Loucy (cell line): ENCODE results near the gene POLR3GL.

Experiments
- H2AFZ ChIP-seq: fragments of 200-600 bp; sonication (generic); 2 replicates; pipeline ENCODE4 v1.6.0; 2016; ENCODE audit warnings: antibody characterized with exemption, mild to moderate bottlenecking, low read length, moderate library complexity
- H3F3A ChIP-seq: fragments of 200-600 bp; 2 replicates; pipeline ENCODE4 v1.6.0; 2016; ENCODE audit warnings: antibody characterized with exemption, low read depth, mild to moderate bottlenecking
- H3K27me3 ChIP-seq: fragments of 200-600 bp; sonication (generic); 2 replicates; pipeline ENCODE4 v1.6.1; 2014; ENCODE audit warnings: low read length, mild to moderate bottlenecking; ENCODE audit not compliant: insufficient read depth, poor library complexity, severe bottlenecking
- H3K36me3 ChIP-seq: fragments of 200-600 bp; sonication (generic); 2 replicates; pipeline ENCODE4 v1.6.1; 2016; ENCODE audit warnings: low read length; ENCODE audit not compliant: insufficient read depth
- H3K4me1 ChIP-seq: fragments of 200-600 bp; sonication (generic); 2 replicates; pipeline ENCODE4 v1.5.1; 2014; ENCODE audit warnings: low read length, mild to moderate bottlenecking; ENCODE audit not compliant: insufficient read depth, poor library complexity, severe bottlenecking
- H3K4me2 ChIP-seq: fragments of 200-600 bp; sonication (generic); 2 replicates; pipeline ENCODE4 v1.6.0; 2014; ENCODE audit warnings: antibody characterized with exemption, low read length, low read depth, mild to moderate bottlenecking; ENCODE audit not compliant: poor library complexity, severe bottlenecking
- H3K4me3 ChIP-seq: fragments of 200-600 bp; sonication (generic); 2 replicates; pipeline ENCODE4 v1.5.1; 2014; ENCODE audit warnings: low read length, mild to moderate bottlenecking, mixed read lengths; ENCODE audit not compliant: poor library complexity, severe bottlenecking
- H3K79me2 ChIP-seq: fragments of 200-600 bp; sonication (generic); 2 replicates; pipeline ENCODE4 v1.6.1; 2014; ENCODE audit warnings: low read length; ENCODE audit not compliant: insufficient read depth
- H3K9ac ChIP-seq: fragments of 200-600 bp; sonication (generic); 2 replicates; pipeline ENCODE4 v1.6.0; 2014; ENCODE audit warnings: mild to moderate bottlenecking, low read depth, low read length, moderate library complexity; ENCODE audit not compliant: poor library complexity, severe bottlenecking
- H3K9me2 ChIP-seq: fragments of 200-600 bp; sonication (generic); replicated peaks from 2 replicates; pipeline ENCODE4 v1.6.1; 2016; ENCODE audit warnings: low read depth, low read length, mixed read lengths
- H3K9me3 ChIP-seq: fragments of 200-600 bp; sonication (generic); 2 replicates; pipeline ENCODE4 v1.6.1; 2014; ENCODE audit warnings: mild to moderate bottlenecking, antibody characterized with exemption, low read length, low read depth; ENCODE audit not compliant: insufficient read depth
- H4K20me1 ChIP-seq: fragments of 200-600 bp; sonication (generic); 2 replicates; pipeline ENCODE4 v1.6.0; 2014; ENCODE audit warnings: antibody characterized with exemption, low read length, mild to moderate bottlenecking; ENCODE audit not compliant: insufficient read depth, poor library complexity, severe bottlenecking
- EZH2phosphoT487 ChIP-seq: fragments of 200-600 bp; IDR thresholded peaks from 2 replicates; pipeline ENCODE4 v1.6.1; 2018; ENCODE audit warnings: antibody characterized with exemption, mild to moderate bottlenecking, moderate library complexity, borderline replicate concordance
- TF ChIP-seq, protein P1 (sequence below): fragments of 200-600 bp; sonication (generic); conservative IDR thresholded peaks from 2 replicates; pipeline ENCODE4 v1.5.1; 2014; ENCODE audit warnings: mild to moderate bottlenecking, antibody characterized with exemption, low read length

Gene POLR3GL

DNA sequence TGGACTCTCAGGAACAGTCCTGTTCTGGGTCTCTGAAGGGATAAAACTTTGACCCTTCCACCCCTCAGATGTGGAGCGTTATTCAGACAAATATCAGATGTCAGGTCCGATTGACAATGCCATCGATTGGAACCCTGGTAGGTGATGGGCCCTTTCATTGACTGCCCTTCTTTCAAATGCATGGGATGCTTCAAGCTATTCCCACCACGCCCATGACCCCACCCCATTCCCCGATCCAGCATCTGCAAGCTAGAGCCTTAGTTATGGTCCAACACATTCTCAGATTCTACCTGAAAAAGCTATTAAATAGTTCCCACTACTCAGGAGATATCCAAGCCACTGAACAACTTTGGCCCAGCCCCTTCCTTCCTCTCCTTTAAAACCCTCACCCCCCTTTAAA is 12.5 kb downstream of the POLR3GL start:
- Histone ChIP-seq H2AFZ (peak overlapping the region; percentile 61), H3K79me2 (no peaks in the 10 kb centered on the region), H3K9ac (peak overlapping the region; percentile 84), H3F3A (peaks cover 9% of the 10 kb centered on the region; the same call in 1 of the 2 replicates), H3K27me3 (no peaks in the 10 kb centered on the region), H3K36me3 (no peaks in the 10 kb centered on the region), H3K4me2 (peak overlapping the region; percentile 87), H4K20me1 (no peaks in the 10 kb centered on the region), H3K9me2 (no peaks in the 10 kb centered on the region), H3K4me1 (peaks cover 48% of the 10 kb centered on the region), H3K4me3 (peak overlapping the region; percentile 47), H3K9me3 (no peaks in the 10 kb centered on the region)
- TF ChIP-seq, protein P1, sequence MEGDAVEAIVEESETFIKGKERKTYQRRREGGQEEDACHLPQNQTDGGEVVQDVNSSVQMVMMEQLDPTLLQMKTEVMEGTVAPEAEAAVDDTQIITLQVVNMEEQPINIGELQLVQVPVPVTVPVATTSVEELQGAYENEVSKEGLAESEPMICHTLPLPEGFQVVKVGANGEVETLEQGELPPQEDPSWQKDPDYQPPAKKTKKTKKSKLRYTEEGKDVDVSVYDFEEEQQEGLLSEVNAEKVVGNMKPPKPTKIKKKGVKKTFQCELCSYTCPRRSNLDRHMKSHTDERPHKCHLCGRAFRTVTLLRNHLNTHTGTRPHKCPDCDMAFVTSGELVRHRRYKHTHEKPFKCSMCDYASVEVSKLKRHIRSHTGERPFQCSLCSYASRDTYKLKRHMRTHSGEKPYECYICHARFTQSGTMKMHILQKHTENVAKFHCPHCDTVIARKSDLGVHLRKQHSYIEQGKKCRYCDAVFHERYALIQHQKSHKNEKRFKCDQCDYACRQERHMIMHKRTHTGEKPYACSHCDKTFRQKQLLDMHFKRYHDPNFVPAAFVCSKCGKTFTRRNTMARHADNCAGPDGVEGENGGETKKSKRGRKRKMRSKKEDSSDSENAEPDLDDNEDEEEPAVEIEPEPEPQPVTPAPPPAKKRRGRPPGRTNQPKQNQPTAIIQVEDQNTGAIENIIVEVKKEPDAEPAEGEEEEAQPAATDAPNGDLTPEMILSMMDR = no peak
- no peak for TF ChIP-seq EZH2phosphoT487

DNA sequence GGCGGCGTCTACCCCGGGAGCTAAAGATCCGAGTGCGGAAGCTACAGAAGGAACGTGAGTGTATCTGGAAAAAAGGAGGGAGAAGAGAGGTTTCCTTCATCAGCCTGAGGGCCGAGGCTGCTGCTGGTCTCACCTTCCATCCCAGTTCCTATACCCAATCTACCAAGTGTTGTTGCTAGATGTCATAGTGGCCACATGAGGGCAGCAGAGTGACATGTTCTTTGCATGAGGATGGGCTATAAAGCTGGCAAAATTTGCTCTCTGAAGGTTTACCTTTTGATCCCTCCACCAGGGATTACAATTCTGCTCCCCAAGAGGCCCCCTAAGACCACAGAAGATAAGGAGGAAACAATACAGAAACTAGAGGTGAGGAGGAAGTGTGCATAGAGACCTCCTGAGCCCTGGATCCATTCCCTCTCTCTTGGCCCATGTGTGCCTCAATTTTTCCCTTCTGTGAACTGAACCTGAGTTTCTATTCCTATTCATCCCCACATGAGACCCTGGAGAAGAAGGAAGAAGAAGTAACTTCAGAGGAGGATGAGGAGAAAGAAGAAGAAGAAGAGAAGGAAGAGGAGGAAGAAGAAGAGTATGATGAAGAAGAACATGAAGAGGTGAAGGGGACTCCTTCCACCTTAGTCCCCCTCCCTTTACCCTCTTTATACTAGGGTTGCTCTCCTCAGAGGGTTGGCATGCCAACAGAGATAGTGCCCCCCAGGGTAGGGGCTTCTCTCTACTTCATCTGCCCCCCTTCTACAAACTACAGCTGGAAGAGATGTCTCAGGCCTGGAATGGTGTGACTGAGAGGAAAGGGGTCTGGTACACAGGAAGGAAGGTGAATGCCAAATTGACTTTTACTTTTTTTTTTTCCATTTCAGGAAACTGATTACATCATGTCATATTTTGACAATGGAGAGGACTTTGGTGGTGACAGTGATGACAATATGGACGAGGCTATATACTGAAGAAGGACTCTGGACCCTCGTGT is 13.3 kb downstream of the POLR3GL start:
- Histone ChIP-seq H3K36me3 (no peaks in the 10 kb centered on the region), H3K4me2 (peak overlapping the region; percentile 87), H3K79me2 (no peaks in the 10 kb centered on the region), H3K9me3 (no peaks in the 10 kb centered on the region), H3K4me1 (peaks cover 56% of the 10 kb centered on the region), H3K4me3 (peak overlapping the region; percentile 47), H3F3A (peaks cover 9% of the 10 kb centered on the region; the same call in 1 of the 2 replicates), H4K20me1 (no peaks in the 10 kb centered on the region), H3K27me3 (no peaks in the 10 kb centered on the region), H3K9ac (peak overlapping the region; percentile 84), H3K9me2 (no peaks in the 10 kb centered on the region), H2AFZ (peak overlapping the region; percentile 61)
- no peak for TF ChIP-seq EZH2phosphoT487
- TF ChIP-seq, protein P1 = peak; percentile 89

DNA sequence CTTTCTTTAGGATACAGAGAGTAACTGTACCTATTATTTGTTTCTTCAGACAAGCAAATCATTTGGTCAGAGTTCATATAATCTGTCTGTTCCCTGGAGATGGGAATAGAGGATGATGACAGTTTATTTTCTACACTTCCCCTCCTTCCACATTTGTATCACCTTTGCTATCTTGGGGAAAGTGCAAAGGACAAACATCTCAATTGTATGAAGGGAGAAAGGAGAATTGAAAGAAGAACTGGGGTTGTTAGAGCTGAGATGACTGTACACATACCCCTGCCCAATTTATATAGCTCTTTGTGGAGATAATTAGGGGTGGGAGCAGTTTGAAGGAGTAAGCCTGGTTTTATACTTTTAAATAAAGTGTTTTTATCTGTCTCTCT is 14.0 kb downstream of the POLR3GL start:
- no peaks in the 10 kb centered on the region for H4K20me1 ChIP-seq
- H3K9ac ChIP-seq = peak overlapping the region; percentile 84
- no peaks in the 10 kb centered on the region for H3K9me3 ChIP-seq
- H3K4me2 ChIP-seq = peak overlapping the region; percentile 87
- peaks cover 9% of the 10 kb centered on the region; the same call in 1 of the 2 replicates for H3F3A ChIP-seq
- TF ChIP-seq, protein P1 = no peak
- TF ChIP-seq EZH2phosphoT487 = no peak
- H3K4me3 ChIP-seq = peak overlapping the region; percentile 70
- H3K27me3 ChIP-seq = no peaks in the 10 kb centered on the region
- H3K9me2 ChIP-seq = no peaks in the 10 kb centered on the region
- peaks cover 63% of the 10 kb centered on the region for H3K4me1 ChIP-seq
- H3K79me2 ChIP-seq = no peaks in the 10 kb centered on the region
- H3K36me3 ChIP-seq = no peaks in the 10 kb centered on the region
- H2AFZ ChIP-seq = no peak overlapping the region
